ENCODE data around the gene TSHR.
"Not testable (repeated sequence)": the region's sequence is repeated elsewhere in the genome, so short reads cannot be mapped to it uniquely, and the experiment has no call there.

TSHR gene

GRCh38 chr14:80944861-80945617 is 10.4 kb upstream of the TSHR start:
- no peak overlapping the region for H3K4me3 ChIP-seq (replicated peaks; ENCODE audit: low read depth, low read length)
- no peak for TF ChIP-seq CTCF (IDR thresholded peaks at IDR 0.05; ENCODE audit: insufficient read depth, low read length, poor library complexity, severe bottlenecking)
- no peaks in the 10 kb centered on the region for H3K27me3 ChIP-seq (replicated peaks; ENCODE audit: control insufficient read depth, insufficient read depth, low read length)
- no peaks in the 10 kb centered on the region for H3K36me3 ChIP-seq (ENCODE audit: control insufficient read depth, insufficient read depth, low read length)
- no peak for DNase-seq (ENCODE audit: extremely low read depth, insufficient read length)

- Histone ChIP-seq H3K4me3 (replicated peaks; ENCODE audit: low read depth, low read length) (no peak overlapping the region), H3K36me3 (ENCODE audit: control insufficient read depth, insufficient read depth, low read length) (no peaks in the 10 kb centered on the region), H3K27me3 (replicated peaks; ENCODE audit: control insufficient read depth, insufficient read depth, low read length) (no peaks in the 10 kb centered on the region)
- DNase-seq (ENCODE audit: extremely low read depth, insufficient read length), result no peak
- TF ChIP-seq CTCF (IDR thresholded peaks at IDR 0.05; ENCODE audit: insufficient read depth, low read length, poor library complexity, severe bottlenecking), result no peak
Measured at GRCh38 chr14:80946187-80946586, 9.2 kb upstream of the TSHR start.

GRCh38 chr14:80946797-80947196 is 8.6 kb upstream of the TSHR start:
- Histone ChIP-seq H3K36me3 (ENCODE audit: control insufficient read depth, insufficient read depth, low read length) (no peaks in the 10 kb centered on the region), H3K4me3 (replicated peaks; ENCODE audit: low read depth, low read length) (no peak overlapping the region), H3K27me3 (replicated peaks; ENCODE audit: control insufficient read depth, insufficient read depth, low read length) (no peaks in the 10 kb centered on the region)
- DNase-seq (ENCODE audit: extremely low read depth, insufficient read length), result no peak
- no peak for TF ChIP-seq CTCF (IDR thresholded peaks at IDR 0.05; ENCODE audit: insufficient read depth, low read length, poor library complexity, severe bottlenecking)

- H3K27me3 ChIP-seq (replicated peaks; ENCODE audit: control insufficient read depth, insufficient read depth, low read length), result no peaks in the 10 kb centered on the region
- TF ChIP-seq CTCF (IDR thresholded peaks at IDR 0.05; ENCODE audit: insufficient read depth, low read length, poor library complexity, severe bottlenecking), result no peak
- no peak overlapping the region for H3K4me3 ChIP-seq (replicated peaks; ENCODE audit: low read depth, low read length)
- no peak for DNase-seq (ENCODE audit: extremely low read depth, insufficient read length)
- no peaks in the 10 kb centered on the region for H3K36me3 ChIP-seq (ENCODE audit: control insufficient read depth, insufficient read depth, low read length)
Measured at GRCh38 chr14:80948291-80948690, 7.1 kb upstream of the TSHR start.

GRCh38 chr14:80951491-80951890 is 3.9 kb upstream of the TSHR start:
- no peaks in the 10 kb centered on the region for H3K36me3 ChIP-seq (ENCODE audit: control insufficient read depth, insufficient read depth, low read length)
- no peak for DNase-seq (ENCODE audit: extremely low read depth, insufficient read length)
- no peaks in the 10 kb centered on the region for H3K27me3 ChIP-seq (replicated peaks; ENCODE audit: control insufficient read depth, insufficient read depth, low read length)
- H3K4me3 ChIP-seq (replicated peaks; ENCODE audit: low read depth, low read length), result no peak overlapping the region
- TF ChIP-seq CTCF (IDR thresholded peaks at IDR 0.05; ENCODE audit: insufficient read depth, low read length, poor library complexity, severe bottlenecking), result no peak

- not testable (repeated sequence) for H3K36me3 ChIP-seq (ENCODE audit: control insufficient read depth, insufficient read depth, low read length); H3K4me3 ChIP-seq (replicated peaks; ENCODE audit: low read depth, low read length); H3K27me3 ChIP-seq (replicated peaks; ENCODE audit: control insufficient read depth, insufficient read depth, low read length); DNase-seq (ENCODE audit: extremely low read depth, insufficient read length)
Measured at GRCh38 chr14:80953211-80953610, 2.2 kb upstream of the TSHR start.
